Iris pigment epithelial cell (primary cell): Measurements from ENCODE around the gene PRRT2.

Source experiments
- DNase-seq: peaks from one replicate; pipeline ENCODE4 v3.0.0-alpha.2; 2011; ENCODE audit warnings: low read depth

Gene PRRT2

GRCh38 chr16:29863669-29863984 lies 51.6 kb downstream of the PRRT2 start:
- no peak for DNase-seq

GRCh38 chr16:29864205-29864604 lies 52.2 kb downstream of the PRRT2 start:
- DNase-seq: no peak
